ENCODE data around the gene CADM4. TPM values are rescaled to one million over a fixed set of nuclear protein-coding genes. Genes with fewer than 3 reads are reported as not detected.

The CADM4 gene
- total and polyA plus RNA-seq, 10 of the 15 experiments (the other 5 are each of a cell fraction or from before 2014, with no cell fraction given): 0.04 to 0.12 (median 0.08) TPM; not detected in 5

GRCh38 chr19:43595999-43596841 is 43.4 kb downstream of the CADM4 start, which contains the start of the genes IRGQ and ZNF576 (continued):
- TF ChIP-seq CTCF (IDR thresholded peaks at IDR 0.05 in 2 of 3, conservative IDR thresholded peaks at IDR 0.05 in 1 of 3; ENCODE audit: control insufficient read depth in 2 of 3, extremely low read depth in 1 of 3, insufficient read depth in 1 of 3, low read depth in 3 of 3, low read length in 3 of 3) (peak in 1 of 3 experiments; percentile 12; a peak in 1 of 6 replicates), CHD4 (IDR thresholded peaks at IDR 0.05) (no peak), BRCA1 (IDR thresholded peaks at IDR 0.05; ENCODE audit: low read depth, low read length) (no peak; the same call in 1 of the 2 replicates), KLF5 (IDR thresholded peaks at IDR 0.05; ENCODE audit: partially characterized antibody) (peak; percentile 92), JUND (IDR thresholded peaks at IDR 0.05; ENCODE audit: low read depth, low read length) (peak; percentile 41; the same call in 1 of the 2 replicates), SUPT20H (IDR thresholded peaks at IDR 0.05; ENCODE audit: borderline replicate concordance, control insufficient read depth, low read depth, low read length) (no peak), IKZF2 (IDR thresholded peaks at IDR 0.05) (peak; percentile 56 to 73), ATF7 (IDR thresholded peaks at IDR 0.05; ENCODE audit: low read depth) (peak; percentile 98), LARP7 (IDR thresholded peaks at IDR 0.05) (peak; percentile 94), TCF12 (IDR thresholded peaks at IDR 0.05; ENCODE audit: low read depth, low read length) (no peak), IRF3 (IDR thresholded peaks at IDR 0.05) (peak; percentile 15; the same call in 1 of the 2 replicates), HDAC2 (IDR thresholded peaks at IDR 0.05) (no peak), PAX8 (IDR thresholded peaks at IDR 0.05) (no peak), RAD51 (IDR thresholded peaks at IDR 0.05) (no peak), CBFB (IDR thresholded peaks at IDR 0.05; ENCODE audit: low read depth) (peak; percentile 91), ETV6 (conservative IDR thresholded peaks at IDR 0.05 in 1 of 2, IDR thresholded peaks at IDR 0.05 in 1 of 2; ENCODE audit: borderline replicate concordance in 1 of 2, low read depth in 1 of 2) (no peak), POLR2A (IDR thresholded peaks at IDR 0.05; ENCODE audit: low read depth, low read length) (peak; percentile 48), ZSCAN29 (IDR thresholded peaks at IDR 0.05) (peak; percentile 63; the same call in 1 of the 2 replicates), ELK1 (IDR thresholded peaks at IDR 0.05; ENCODE audit: low read depth, low read length) (no peak), E2F4 (IDR thresholded peaks at IDR 0.05; ENCODE audit: low read depth, low read length) (0 out of 2 replicates have a peak, but pooled peaks have one; percentile 24)
- TF ChIP-seq, protein P1, sequence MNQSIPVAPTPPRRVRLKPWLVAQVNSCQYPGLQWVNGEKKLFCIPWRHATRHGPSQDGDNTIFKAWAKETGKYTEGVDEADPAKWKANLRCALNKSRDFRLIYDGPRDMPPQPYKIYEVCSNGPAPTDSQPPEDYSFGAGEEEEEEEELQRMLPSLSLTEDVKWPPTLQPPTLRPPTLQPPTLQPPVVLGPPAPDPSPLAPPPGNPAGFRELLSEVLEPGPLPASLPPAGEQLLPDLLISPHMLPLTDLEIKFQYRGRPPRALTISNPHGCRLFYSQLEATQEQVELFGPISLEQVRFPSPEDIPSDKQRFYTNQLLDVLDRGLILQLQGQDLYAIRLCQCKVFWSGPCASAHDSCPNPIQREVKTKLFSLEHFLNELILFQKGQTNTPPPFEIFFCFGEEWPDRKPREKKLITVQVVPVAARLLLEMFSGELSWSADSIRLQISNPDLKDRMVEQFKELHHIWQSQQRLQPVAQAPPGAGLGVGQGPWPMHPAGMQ (IDR thresholded peaks at IDR 0.05; ENCODE audit: borderline replicate concordance): peak; percentile 98
- TF ChIP-seq, protein P2, sequence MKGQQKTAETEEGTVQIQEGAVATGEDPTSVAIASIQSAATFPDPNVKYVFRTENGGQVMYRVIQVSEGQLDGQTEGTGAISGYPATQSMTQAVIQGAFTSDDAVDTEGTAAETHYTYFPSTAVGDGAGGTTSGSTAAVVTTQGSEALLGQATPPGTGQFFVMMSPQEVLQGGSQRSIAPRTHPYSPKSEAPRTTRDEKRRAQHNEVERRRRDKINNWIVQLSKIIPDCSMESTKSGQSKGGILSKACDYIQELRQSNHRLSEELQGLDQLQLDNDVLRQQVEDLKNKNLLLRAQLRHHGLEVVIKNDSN (IDR thresholded peaks at IDR 0.05; ENCODE audit: borderline replicate concordance, extremely low read length, insufficient read depth, low read depth, low read length): no peak
